HG02588 (cell line): ENCODE results near the gene CALM3.
"Not testable (repeated sequence)": the region's sequence is repeated elsewhere in the genome, so short reads cannot be mapped to it uniquely, and the experiment has no call there.

Source experiments
- ATAC-seq: cut with Tn5 transposase; IDR thresholded peaks from one replicate; pipeline ENCODE4 v1.9.1; 2021; ENCODE audit warnings: mild to moderate bottlenecking, moderate library complexity; ENCODE audit not compliant: unreplicated experiment

The CALM3 gene

DNA sequence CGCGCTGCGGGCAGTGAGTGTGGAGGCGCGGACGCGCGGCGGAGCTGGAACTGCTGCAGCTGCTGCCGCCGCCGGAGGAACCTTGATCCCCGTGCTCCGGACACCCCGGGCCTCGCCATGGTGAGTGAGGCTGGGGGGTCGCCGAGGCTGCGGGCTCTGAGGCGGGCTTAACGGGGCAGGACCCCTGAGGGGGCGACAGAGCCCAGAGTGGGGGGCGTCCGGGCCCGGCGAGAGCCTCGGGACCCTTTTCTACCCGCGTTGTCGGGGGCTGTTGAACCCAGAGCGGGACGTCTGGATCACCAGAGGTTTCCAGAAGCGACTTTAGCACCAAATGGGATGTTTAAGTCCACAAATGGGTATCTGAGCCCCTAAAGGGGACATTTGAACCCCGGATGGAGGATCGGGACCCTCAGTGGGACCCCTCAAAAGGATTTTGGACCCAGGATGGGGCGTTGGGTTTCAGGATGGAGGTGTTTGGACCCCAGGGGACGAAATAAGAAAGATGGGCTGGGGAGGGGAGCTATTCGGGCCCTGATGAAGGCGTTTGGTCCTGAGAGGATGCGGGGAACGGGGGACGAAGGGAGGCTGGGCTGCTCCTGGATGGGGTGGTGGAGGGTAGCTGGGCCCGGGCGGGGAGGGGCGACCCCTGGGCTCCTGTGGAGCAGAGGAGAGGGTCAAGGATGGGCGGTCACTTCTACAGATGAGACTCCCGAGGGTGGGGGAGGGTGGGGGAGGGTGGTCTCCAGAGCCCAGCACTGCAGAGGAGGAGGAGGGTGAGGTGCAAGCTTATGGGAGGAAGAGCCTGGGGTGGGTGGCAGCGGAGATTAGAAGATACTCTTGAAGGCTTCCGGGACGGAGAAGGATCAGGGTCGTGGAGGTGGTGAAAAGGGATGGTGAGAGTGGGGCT lies at the start of gene CALM3:
CALM3 (plus strand) TSS at position 13 of the 907 bp plus-strand sequence; CDS start at position 118, 105 bp downstream.
- no peak for ATAC-seq

DNA sequence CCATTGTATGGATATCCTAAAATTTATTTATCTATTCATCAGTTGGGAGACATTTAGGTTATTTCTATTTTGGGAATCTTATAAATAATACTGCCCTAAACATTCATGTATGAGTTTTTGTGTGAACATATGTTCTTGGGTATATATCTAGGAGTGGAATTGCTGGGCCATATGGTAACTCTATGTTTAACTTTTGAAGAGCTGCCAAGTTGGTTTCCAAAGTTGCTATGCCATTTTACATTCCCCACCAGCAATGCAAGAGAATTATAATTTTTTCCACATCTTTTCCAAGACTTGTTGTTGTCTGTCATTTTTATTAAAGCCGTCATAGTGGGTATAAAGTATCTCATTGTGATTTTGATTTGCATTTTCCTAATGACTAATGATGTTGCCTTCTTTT lies 48.2 kb upstream of the CALM3 start:
- no peak for ATAC-seq

DNA sequence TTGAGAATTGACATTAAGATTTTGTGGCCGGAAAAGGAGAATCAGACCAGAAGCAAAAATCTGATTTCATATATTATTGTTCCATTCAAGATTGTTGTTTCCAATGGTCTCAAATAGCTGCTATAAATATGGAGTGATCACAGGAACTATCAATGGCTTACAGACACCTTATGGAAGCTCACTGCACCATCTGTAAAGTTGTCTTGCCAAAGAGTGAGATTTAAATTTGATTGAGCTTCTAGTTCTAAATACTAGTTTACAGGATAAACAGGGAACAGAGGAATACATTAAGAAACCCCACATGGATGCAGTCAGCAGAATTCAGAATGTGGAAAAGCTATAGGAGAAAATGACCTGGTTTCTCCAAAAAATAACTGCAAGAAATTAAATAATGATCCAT lies 47.0 kb upstream of the CALM3 start:
- no peak for ATAC-seq

DNA sequence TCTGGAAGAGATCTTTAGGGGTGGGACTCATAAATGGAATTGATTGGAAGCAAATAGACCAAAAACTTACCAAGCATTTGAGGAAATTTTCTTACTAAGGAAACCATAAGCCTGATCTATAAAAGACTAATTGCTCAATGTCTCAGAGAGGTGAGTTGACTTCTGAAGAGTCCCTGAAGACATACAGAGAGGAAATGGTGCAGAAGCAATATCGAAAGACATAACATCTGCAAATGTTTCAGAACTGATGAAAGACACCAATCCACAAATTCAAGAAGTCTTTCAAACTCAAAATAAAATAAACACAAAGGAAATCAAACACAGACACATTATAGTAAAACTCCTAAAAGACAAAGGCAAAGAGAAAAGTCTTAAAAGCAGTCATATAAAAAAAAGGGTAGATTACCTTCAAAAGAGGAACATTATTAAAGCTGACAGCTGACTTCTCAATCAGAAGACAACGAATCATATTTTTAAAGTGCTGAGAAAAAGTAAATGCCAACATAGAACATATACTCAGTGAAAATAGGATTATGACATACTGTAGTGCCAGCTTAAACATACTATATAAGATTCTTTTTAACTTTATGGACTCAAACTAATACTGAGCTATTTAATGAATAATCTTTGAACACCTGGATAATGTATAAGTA lies 45.4 kb upstream of the CALM3 start:
- ATAC-seq, result no peak

DNA sequence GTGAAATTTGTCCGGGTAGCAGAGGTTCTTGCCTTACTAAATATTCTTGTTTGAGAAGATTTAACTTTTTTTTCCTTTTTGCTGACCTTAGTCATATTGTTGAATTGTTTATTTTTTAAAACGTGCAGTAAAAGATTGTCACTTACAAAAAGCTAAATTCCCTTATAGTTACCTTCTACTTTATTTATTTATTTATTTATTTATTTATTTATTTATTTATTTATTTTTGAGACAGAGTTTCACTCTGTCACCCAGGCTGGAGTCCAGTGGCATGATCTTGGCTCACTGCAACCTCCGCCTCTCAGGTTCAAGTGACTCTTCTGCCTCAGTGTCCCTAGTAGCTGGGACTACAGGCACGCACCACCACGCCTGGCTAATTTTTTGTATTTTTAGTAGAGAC lies 44.7 kb upstream of the CALM3 start:
- ATAC-seq, result not testable (repeated sequence)

DNA sequence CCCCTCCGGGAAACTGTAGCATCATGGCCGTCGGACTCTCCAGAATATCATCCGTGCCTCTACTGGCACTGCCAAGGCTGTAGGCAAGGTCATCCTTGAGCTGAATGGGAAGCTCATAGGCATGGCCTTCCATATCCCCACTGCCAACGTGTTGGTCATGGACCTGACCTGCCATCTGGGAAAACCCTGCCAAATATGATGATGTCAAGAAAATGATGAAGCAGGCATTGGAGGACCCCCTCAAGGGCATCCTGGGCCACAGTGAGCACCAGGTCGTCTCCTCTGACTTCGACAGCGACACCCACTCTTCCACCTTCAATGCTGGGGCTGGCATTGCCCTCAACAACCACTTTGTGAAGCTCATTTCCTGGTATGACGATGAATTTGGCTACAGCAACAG lies 41.9 kb upstream of the CALM3 start:
- no peak for ATAC-seq

DNA sequence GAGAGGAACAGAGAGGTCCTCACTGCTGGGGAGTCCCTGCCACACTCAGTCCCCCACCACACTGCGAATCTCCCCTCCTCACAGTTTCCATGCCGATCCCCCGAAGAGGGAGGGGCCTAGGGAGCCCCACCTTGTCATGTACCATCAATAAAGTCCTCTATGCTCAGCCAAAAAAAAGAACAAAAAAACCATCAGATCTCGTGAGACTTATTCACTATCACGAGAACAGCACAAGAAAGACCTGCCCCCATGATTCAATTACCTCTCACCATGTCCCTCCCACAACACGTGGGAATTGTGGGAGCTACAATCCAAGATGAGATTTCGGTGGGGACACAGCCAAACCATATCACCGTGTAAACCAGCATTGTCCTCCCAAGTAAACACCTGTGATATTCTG lies 41.5 kb upstream of the CALM3 start:
- not testable (repeated sequence) for ATAC-seq

DNA sequence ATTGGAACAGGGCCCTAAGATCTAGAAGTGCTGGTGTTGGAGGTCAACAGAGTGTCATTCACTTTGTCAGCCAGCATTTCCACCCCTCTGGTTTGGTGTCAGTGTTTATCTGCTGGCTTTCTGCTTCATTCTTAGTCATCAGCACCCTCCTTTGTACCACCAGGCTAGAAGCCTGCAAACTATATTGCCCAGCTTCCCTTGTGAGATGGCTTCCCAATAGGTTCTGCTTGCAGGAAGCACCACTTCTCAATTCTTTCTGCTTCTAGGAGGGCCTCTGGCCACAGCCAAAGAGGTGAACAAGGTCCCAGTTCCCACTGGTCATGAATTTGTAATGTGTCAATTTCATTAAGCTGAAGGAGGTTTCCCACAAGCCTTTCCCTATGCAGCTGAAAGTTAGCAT lies 36.4 kb upstream of the CALM3 start:
- ATAC-seq, result no peak

DNA sequence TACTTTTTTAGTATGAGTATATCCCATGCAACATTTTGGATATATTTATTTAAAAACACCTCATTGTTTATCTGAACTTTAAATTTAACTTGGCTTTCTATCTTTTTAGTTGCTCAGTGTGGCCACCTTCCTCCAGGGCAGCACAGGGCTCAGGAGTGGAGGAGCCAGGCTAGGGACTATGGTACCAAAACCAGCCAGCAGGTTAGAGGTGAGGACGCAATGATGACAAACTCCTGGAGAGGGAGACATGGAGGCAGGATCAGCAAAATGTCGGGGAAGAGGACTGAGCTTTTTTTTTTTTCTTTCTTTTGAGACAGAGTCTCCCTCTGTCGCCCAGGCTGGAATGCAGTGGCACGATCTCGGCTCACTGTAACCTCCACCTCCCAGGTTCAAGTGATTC lies 29.6 kb upstream of the CALM3 start:
- ATAC-seq, result no peak

DNA sequence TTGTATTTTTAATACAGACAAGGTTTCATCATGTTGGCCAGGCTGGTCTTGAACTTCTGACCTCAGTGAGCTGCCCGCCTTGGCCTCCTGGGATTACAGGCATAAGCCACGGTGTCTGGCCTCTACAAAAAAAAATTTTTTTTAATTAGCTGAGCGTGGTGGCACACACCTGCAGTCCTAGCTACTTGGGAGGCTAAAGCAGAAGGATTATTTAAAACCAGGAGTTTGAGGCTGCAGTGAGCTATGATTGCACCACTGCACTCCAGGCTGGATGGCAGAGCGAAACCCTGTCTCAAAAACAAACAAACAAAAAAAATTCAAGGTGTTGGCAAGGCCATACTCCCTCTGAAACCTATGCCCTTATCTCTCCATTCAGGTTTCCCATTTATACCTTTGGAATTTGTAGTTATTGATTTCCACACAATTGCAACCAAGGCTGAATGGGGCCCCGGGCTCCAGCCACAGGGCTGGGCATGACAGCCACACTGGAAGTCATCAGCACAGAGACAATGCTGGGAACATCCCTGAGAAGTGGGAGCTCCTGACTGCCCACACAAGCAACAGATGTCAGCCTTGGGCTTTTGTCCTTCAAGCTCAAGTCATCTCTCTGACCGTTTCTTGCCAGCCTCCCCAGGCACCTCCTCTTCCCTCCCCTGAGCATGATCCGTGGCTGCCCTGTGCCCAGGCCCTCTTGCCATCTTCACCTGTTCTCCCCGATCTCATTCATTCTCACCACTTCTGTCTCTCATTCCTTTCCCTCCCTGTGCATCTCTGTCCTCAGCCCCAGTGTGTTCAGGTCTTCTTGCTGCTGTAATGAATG lies 27.2 kb upstream of the CALM3 start:
- no peak for ATAC-seq

DNA sequence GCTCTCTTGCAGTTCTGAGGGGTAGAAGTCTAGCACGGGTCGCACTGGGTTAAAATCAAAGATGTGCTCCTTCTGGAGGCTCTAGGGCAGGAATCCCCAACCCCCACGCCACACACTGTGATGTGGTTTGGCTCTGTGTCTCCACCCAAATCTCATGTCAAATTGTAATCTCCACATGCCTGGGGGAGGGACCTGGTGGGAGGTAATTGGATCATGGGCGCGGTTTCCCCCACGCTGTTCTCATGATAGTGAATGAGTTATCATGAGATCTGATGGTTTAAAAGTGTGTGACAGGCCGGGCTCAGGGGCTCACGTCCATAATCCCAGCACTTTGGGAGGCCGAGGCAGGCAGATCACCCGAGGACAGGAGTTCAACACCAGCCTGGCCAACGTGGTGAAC lies 26.6 kb upstream of the CALM3 start:
- ATAC-seq, result no peak

DNA sequence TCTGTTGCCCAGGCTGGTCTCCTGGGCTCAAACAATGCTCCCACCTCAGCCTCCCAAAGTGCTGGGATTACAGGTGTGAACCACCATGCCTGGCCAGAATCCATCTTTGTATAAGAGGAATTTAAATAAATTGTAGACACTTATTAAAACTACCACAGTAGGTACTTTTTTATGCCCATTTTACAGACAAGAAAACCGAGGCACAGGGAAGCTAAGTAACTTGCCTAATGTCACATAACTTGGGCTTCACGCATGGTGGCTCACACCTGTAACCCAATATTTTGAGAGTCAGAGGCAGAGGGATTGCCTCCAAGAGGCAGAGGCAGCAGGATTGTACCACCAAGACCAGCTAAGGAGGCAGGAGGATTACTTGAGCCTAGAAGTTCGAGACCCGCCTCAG lies 22.7 kb upstream of the CALM3 start:
- no peak for ATAC-seq

DNA sequence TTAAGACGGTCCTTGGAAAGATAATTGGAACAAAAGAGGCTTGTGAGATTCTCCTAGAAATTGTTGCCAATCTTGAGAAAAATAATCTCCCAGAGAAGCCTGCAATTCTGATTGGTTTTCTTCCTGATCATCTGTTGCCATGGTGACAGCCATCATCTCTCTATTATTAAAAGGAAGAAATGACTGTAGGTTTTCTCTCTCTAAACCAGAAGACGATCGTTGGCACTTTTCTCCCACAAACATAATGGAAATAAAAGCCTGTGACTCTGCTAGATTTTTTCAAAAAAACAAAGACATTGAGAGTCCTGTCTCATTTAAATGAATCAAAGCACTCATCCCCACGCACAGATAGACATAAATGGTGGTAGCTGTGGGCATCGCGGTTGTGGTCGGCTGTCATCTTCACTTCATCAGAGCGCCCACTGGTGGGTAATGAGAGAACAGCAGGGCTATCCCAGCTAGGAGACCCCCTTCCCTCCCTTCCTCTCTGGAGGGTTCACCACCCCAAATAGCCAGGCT lies 21.7 kb upstream of the CALM3 start:
- ATAC-seq, result no peak

DNA sequence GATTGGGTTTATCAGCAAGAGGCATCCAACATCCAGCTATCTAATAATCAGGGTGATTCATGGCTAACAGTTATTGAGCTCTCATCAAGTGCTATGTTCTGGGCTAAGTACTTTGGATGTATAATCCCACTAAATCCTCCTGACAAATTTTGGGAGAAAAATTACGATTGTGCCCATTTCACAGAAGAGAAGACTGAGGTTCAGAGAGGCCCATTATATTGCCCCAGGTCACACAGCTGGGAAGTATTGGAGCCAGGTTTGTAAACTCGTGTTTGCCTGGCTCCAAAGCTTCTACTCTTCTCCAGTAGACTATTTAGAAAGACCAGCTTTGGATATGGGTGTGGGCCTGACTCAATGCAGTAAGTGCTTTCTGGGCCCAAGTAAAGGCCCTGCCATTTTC lies 20.9 kb upstream of the CALM3 start:
- ATAC-seq, result no peak

DNA sequence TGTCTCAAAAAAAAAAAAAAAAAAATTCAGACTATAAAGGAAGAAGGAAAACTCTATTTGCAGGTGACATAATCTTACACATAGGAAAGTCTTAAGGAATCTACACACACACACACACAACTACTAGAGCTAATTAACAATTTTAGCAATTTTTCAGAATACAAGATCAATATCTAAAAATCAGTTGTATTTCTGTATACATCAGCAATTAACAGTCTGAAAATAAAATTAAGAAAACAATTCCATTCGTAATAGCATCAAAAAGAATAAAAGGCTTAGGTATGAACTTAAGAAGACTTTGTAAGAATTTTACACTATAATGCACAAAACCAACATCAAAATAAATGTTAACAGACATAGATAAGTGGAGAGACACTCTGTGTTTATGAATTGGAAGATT lies 15.6 kb upstream of the CALM3 start:
- no peak for ATAC-seq

DNA sequence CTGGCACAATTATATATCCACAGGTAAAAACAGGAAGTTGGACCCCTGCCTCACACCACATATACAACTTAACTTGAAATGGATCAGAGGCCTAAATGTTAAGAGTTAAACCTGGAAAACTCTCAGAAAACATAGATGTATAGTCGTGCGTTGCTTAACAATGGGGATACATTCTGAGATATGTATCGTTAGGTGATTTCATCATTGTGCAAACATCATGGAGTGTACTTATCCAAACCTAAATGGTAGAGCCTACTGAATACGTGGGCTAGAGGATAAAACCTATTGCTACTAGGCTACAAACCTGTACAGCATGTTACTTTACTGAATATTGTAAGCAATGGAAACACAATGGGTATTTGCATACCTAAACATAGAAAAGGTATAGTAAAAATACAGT lies 14.8 kb upstream of the CALM3 start:
- ATAC-seq, result no peak

DNA sequence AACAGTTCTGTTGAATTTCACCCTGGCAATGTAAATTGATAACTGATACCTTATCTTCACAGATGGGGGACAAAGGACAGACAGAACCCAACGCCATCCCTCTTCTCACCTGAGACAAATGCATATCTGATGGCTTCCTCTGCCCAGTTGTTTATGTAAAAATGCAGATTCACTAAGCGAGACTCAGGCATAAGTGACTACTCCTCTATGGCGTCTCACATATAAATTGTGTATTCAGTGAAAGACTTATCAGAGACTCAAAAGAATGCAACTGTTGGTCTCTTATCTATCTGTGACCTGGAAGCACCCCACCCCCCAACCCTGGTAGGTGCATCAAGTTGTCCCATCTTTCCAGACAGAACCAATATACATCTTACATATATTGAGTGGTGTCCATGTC lies 13.3 kb upstream of the CALM3 start:
- no peak for ATAC-seq

DNA sequence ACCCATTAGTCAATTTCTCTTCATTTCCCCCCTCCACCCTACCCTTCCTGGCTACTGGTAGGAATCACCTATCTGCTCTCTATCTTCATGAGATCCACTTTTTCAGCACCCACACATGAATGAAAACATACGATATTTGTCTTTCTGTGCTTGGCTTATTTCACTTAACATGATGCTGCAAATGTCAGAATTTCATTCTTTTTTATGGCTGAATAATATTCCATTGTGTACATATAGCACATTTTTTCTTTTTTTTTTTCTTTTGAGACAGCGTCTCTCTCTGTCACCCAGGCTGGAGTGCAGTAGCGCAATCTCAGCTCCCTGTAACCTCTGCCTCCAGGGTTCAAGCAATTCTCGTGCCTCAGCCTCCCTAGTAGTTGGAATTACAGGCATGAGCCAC lies 9.9 kb upstream of the CALM3 start:
- no peak for ATAC-seq

DNA sequence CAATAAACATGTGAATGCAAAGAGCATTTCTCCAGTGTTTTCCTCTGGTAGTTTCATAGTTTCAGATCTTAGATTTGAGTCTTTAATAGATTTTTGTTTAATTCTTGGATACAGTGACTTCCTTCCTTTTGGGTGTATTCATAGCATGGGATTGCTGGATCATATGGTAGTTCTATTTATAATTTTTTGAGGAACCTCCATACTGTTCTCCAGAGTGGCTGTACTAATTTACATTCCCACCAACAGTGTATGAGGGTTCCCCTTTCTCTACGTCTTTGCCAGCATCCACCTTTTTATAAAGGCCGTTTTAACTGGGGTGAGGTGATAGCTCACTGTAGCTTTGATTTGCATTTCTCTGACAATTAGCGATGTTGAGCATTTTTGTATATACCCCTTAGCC lies 9.3 kb upstream of the CALM3 start:
- no peak for ATAC-seq

DNA sequence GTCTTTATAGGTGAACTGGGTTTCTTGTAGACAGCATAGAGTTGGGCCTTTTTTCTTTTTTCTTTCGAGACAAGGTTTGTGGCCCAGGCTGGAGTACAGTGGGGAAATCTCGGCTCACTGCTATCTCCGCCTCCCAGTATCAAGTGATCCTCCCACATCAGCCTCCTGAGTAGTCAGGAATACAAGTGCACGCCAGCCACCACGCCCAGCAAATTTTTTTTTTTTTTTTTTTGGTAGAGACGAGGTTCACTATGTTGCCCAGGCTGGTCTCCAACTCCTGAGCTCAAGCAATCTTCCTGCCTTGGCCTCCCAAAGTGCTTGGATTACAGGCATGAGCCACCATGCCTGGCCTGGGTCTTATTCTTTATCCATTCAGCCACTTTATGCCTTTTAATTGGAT lies 5.1 kb upstream of the CALM3 start:
- ATAC-seq, result no peak

DNA sequence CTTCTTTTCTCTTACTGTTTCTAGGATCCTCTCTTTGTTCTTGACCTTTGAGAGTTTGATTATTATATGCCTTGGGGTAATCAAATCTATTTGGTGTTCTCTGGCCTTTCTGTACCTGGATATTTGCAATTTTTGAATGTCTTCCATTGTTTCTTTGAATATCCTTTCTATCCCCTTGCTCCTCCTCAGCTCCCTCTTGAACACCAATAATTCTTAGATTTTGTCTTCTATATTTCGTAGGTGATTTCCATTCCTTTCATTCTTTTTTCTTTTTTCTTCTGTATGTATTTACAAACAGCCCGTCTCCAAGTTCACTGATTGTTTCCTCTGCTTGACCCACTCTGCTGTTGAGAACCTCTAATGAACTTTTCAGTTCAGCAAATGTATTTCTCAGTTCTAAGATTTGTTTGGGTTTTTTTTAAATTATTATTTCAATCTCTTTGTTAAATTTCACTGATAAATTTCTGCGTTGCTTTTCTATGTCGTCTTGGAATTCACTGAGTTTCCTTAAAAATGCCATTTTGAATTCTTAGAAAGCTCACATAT lies 2.7 kb upstream of the CALM3 start:
- no peak for ATAC-seq
